K562 (cell line): ENCODE measurements around the gene MYL5.

ENCODE experiments used
- CCAR2 ChIP-seq: fragments of 200-400 bp; formaldehyde crosslinking; IDR thresholded peaks from 2 replicates; pipeline ENCODE4 v1.6.1; 2017; ENCODE audit warnings: mild to moderate bottlenecking, low read depth, low read length
- HIVEP1 ChIP-seq: fragments of 250-450 bp; sonication (Bioruptor Pico); IDR thresholded peaks from 2 replicates; pipeline ENCODE4 v1.4.0; 2020; ENCODE audit warnings: mild to moderate bottlenecking
- HNRNPK ChIP-seq: fragments of 200-400 bp; formaldehyde crosslinking; IDR thresholded peaks from one replicate; pipeline ENCODE4 v1.6.1; 2018; ENCODE audit warnings: mild to moderate bottlenecking, low read depth, low read length; ENCODE audit not compliant: poor library complexity, severe bottlenecking
- SUPT5H ChIP-seq: fragments of 450-650 bp; IDR thresholded peaks from 2 replicates; pipeline ENCODE4 v1.6.1; 2016
- TAF1 ChIP-seq: IDR thresholded peaks from 2 replicates; pipeline ENCODE4 v1.6.1; 2011; ENCODE audit warnings: mild to moderate bottlenecking, low read length, moderate library complexity; ENCODE audit not compliant: insufficient read depth, control insufficient read depth, severe bottlenecking; ENCODE audit errors: extremely low read depth
- TF ChIP-seq, protein P1 (sequence below): fragments of 450-650 bp; formaldehyde crosslinking; IDR thresholded peaks from 2 replicates; pipeline ENCODE4 v1.4.0; 2020; ENCODE audit warnings: mild to moderate bottlenecking, moderate library complexity
- TF ChIP-seq, protein P2 (sequence below): IDR thresholded peaks from 2 replicates; pipeline ENCODE4 v1.6.1; 2012; ENCODE audit warnings: low read depth, low read length, improper control_type of control experiment, borderline replicate concordance
- TF ChIP-seq, protein P3 (sequence below): IDR thresholded peaks from 2 replicates; pipeline ENCODE4 v1.6.1; 2014; ENCODE audit warnings: antibody characterized with exemption

DNA sequence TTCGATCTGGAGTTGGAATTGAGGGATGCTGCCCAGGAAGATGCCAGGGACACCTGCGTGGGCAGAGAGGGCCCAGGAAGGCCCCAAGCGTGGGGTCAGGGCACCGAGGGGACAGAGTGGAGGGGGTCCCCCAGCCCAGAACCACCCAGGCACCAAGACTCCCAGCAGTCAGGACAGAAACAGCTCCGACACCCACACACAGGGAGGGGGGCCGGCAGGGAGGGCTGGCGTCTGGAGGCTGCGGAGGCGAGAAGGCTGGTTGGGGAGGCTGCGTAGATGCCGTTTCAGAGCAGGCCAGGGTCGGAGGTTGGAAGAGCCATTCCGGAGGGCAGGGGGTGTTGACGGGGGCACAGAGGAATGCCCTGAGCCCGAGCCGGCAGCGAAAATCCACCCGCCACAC is 23.9 kb upstream of the MYL5 start:
- TF ChIP-seq, protein P1, sequence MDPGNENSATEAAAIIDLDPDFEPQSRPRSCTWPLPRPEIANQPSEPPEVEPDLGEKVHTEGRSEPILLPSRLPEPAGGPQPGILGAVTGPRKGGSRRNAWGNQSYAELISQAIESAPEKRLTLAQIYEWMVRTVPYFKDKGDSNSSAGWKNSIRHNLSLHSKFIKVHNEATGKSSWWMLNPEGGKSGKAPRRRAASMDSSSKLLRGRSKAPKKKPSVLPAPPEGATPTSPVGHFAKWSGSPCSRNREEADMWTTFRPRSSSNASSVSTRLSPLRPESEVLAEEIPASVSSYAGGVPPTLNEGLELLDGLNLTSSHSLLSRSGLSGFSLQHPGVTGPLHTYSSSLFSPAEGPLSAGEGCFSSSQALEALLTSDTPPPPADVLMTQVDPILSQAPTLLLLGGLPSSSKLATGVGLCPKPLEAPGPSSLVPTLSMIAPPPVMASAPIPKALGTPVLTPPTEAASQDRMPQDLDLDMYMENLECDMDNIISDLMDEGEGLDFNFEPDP (CRISPR knock-in tag), result no peak
- TF ChIP-seq CCAR2, result no peak
- TF ChIP-seq SUPT5H, result no peak
- no peak for TF ChIP-seq HNRNPK
- TF ChIP-seq, protein P2, sequence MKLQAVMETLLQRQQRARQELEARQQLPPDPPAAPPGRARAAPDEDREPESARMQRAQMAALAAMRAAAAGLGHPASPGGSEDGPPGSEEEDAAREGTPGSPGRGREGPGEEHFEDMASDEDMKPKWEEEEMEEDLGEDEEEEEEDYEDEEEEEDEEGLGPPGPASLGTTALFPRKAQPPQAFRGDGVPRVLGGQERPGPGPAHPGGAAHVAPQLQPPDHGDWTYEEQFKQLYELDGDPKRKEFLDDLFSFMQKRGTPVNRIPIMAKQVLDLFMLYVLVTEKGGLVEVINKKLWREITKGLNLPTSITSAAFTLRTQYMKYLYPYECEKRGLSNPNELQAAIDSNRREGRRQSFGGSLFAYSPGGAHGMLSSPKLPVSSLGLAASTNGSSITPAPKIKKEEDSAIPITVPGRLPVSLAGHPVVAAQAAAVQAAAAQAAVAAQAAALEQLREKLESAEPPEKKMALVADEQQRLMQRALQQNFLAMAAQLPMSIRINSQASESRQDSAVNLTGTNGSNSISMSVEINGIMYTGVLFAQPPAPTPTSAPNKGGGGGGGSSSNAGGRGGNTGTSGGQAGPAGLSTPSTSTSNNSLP, result no peak
- TF ChIP-seq HIVEP1 (CRISPR knock-in tag), result no peak
- TF ChIP-seq TAF1, result no peak
- TF ChIP-seq, protein P3, sequence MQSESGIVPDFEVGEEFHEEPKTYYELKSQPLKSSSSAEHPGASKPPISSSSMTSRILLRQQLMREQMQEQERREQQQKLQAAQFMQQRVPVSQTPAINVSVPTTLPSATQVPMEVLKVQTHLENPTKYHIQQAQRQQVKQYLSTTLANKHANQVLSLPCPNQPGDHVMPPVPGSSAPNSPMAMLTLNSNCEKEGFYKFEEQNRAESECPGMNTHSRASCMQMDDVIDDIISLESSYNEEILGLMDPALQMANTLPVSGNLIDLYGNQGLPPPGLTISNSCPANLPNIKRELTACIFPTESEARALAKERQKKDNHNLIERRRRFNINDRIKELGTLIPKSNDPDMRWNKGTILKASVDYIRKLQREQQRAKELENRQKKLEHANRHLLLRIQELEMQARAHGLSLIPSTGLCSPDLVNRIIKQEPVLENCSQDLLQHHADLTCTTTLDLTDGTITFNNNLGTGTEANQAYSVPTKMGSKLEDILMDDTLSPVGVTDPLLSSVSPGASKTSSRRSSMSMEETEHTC, result no peak
